DOHH2 (cell line): ENCODE data around the gene DPH7.
"Not testable (repeated sequence)": the region's sequence is repeated elsewhere in the genome, so short reads cannot be mapped to it uniquely, and the experiment has no call there.

Source experiments
- H3F3A ChIP-seq: fragments of 200-600 bp; sonication (generic), shearing (Covaris generic); 2 replicates; pipeline ENCODE4 v1.6.0; 2016; ENCODE audit warnings: antibody characterized with exemption, mild to moderate bottlenecking; ENCODE audit not compliant: control insufficient read depth, insufficient read depth
- H3K27ac ChIP-seq: fragments of 200-600 bp; sonication (generic); 2 replicates; pipeline ENCODE4 v1.5.1; 2014; ENCODE audit warnings: low read depth, mild to moderate bottlenecking, low read length, moderate library complexity
- H3K27me3 ChIP-seq: fragments of 200-600 bp; sonication (generic); 2 replicates; pipeline ENCODE4 v1.6.1; 2014; ENCODE audit warnings: mild to moderate bottlenecking, low read length, mixed read lengths; ENCODE audit not compliant: control insufficient read depth
- H3K36me3 ChIP-seq: fragments of 200-600 bp; sonication (generic); 2 replicates; pipeline ENCODE4 v1.6.1; 2014; ENCODE audit warnings: mild to moderate bottlenecking, low read length, moderate library complexity, mixed read lengths; ENCODE audit not compliant: control insufficient read depth
- H3K4me1 ChIP-seq: fragments of 200-600 bp; sonication (generic); 2 replicates; pipeline ENCODE4 v1.6.1; 2014; ENCODE audit warnings: mild to moderate bottlenecking, low read length, mixed read lengths; ENCODE audit not compliant: control insufficient read depth
- H3K4me2 ChIP-seq: fragments of 200-600 bp; sonication (generic); 2 replicates; pipeline ENCODE4 v1.6.0; 2014; ENCODE audit warnings: mild to moderate bottlenecking, low read length, moderate library complexity
- H3K4me3 ChIP-seq: fragments of 200-600 bp; sonication (generic); 2 replicates; pipeline ENCODE4 v1.5.1; 2014; ENCODE audit warnings: mild to moderate bottlenecking, low read length, mixed read lengths
- H3K79me2 ChIP-seq: fragments of 200-600 bp; sonication (generic); 2 replicates; pipeline ENCODE4 v1.6.1; 2014; ENCODE audit warnings: mild to moderate bottlenecking, low read length, mixed read lengths; ENCODE audit not compliant: control insufficient read depth
- H3K9me2 ChIP-seq: fragments of 200-600 bp; sonication (generic); replicated peaks from 2 replicates; pipeline ENCODE4 v1.6.1; 2014; ENCODE audit warnings: mild to moderate bottlenecking, low read length, mixed read lengths; ENCODE audit not compliant: control insufficient read depth
- H3K9me3 ChIP-seq: fragments of 200-600 bp; sonication (generic); 2 replicates; pipeline ENCODE4 v1.6.1; 2014; ENCODE audit warnings: antibody characterized with exemption, low read length, mixed read lengths; ENCODE audit not compliant: control insufficient read depth, insufficient read depth
- H4K20me1 ChIP-seq: fragments of 200-600 bp; sonication (generic); 2 replicates; pipeline ENCODE4 v1.6.0; 2014; ENCODE audit warnings: low read depth, mild to moderate bottlenecking, antibody characterized with exemption, low read length, moderate library complexity; ENCODE audit not compliant: control insufficient read depth, insufficient read depth
- CTCF ChIP-seq: fragments of 200-600 bp; sonication (generic); IDR thresholded peaks from one replicate; pipeline ENCODE4 v1.5.1; 2014; ENCODE audit warnings: antibody characterized with exemption, mild to moderate bottlenecking, low read depth, low read length; ENCODE audit not compliant: poor library complexity, severe bottlenecking
- EZH2phosphoT487 ChIP-seq: fragments of 200-600 bp; sonication (generic); IDR thresholded peaks from 2 replicates; pipeline ENCODE4 v1.6.1; 2017; ENCODE audit warnings: borderline replicate concordance, mild to moderate bottlenecking, antibody characterized with exemption, low read length, moderate library complexity, mixed read lengths

The DPH7 gene

GRCh38 chr9:137569609-137570203 is 9.0 kb downstream of the DPH7 start:
- Histone ChIP-seq H3F3A (peaks cover 6% of the 10 kb centered on the region), H3K4me3 (no peak overlapping the region), H3K27me3 (no peaks in the 10 kb centered on the region), H3K4me1 (peaks cover 10% of the 10 kb centered on the region), H3K4me2 (no peak overlapping the region), H3K9me3 (peaks cover 15% of the 10 kb centered on the region; the same call in 1 of the 2 replicates), H4K20me1 (no peaks in the 10 kb centered on the region), H3K27ac (no peak overlapping the region), H3K79me2 (peaks cover 35% of the 10 kb centered on the region), H3K36me3 (peaks cover 48% of the 10 kb centered on the region), H3K9me2 (no peaks in the 10 kb centered on the region)
- TF ChIP-seq CTCF, result no peak
- no peak for TF ChIP-seq EZH2phosphoT487

DNA sequence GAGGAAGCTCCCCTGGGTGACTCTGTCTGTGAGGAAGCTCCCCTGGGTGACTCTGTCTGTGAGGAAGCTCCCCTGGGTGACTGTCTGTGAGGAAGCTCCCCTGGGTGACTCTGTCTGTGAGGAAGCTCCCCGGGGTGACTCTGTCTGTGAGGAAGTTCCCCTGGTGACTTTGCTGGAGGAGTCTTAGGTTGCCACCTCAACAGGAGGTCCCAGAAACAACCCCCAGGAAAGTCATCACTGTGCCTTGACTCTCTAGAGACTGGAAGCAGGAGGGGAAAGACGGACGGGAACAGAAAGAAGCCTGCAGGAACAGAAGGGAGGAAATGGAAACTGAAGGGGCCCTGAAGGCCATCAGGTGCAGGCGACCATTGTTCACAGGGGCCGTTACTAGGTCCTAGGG is 10.3 kb downstream of the DPH7 start:
- not testable (repeated sequence) for H3K9me2 ChIP-seq, H3K4me2 ChIP-seq, H3K4me1 ChIP-seq, H3F3A ChIP-seq, H4K20me1 ChIP-seq, H3K4me3 ChIP-seq, H3K27me3 ChIP-seq
- Histone ChIP-seq H3K79me2 (peaks cover 28% of the 10 kb centered on the region), H3K27ac (peak overlapping the region; percentile 47), H3K9me3 (peaks cover 15% of the 10 kb centered on the region; the same call in 1 of the 2 replicates), H3K36me3 (peaks cover 50% of the 10 kb centered on the region)

DNA sequence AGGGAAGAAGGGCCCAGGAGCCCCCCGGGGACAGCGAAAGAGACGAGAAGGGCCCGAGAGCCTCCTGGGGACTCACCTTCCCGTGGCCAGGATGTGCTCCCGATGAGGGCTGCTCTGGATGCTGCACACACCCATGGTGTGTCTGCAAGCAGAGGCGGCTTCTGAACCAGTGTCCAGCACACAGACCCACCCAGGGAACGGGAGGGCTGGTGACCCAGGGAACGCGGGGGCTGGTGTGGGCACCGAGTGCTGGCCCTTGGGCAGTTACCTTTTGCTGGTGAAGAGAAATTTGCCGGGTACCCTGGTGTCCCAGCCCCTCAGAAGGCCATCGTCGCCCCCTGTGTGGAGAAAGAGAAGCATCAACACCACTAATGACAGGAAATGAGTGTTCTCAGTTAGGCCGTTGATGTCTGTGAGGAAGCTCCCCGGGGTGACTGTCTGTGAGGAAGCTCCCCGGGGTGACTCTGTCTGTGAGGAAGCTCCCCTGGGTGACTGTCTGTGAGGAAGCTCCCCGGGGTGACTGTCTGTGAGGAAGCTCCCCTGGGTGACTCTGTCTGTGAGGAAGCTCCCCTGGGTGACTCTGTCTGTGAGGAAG is 13.8 kb downstream of the DPH7 start:
- Histone ChIP-seq H3K27me3 (no peaks in the 10 kb centered on the region), H3K4me1 (peaks cover 5% of the 10 kb centered on the region; the same call in 1 of the 2 replicates), H3K79me2 (peaks cover 14% of the 10 kb centered on the region), H3K9me2 (no peaks in the 10 kb centered on the region), H3K4me3 (no peak overlapping the region), H4K20me1 (no peaks in the 10 kb centered on the region), H3F3A (peaks cover 6% of the 10 kb centered on the region), H3K4me2 (no peak overlapping the region), H3K36me3 (peaks cover 52% of the 10 kb centered on the region), H3K9me3 (peaks cover 10% of the 10 kb centered on the region; the same call in 1 of the 2 replicates), H3K27ac (no peak overlapping the region; the same call in 1 of the 2 replicates)
- TF ChIP-seq EZH2phosphoT487 (no peak), CTCF (no peak)

- Histone ChIP-seq H3K9me3 (peaks cover 7% of the 10 kb centered on the region; the same call in 1 of the 2 replicates), H3K4me2 (no peak overlapping the region), H3K9me2 (no peaks in the 10 kb centered on the region), H3K27ac (no peak overlapping the region), H3F3A (peaks cover 6% of the 10 kb centered on the region), H3K36me3 (peaks cover 52% of the 10 kb centered on the region), H4K20me1 (no peaks in the 10 kb centered on the region), H3K4me1 (peaks cover 5% of the 10 kb centered on the region; the same call in 1 of the 2 replicates), H3K79me2 (peaks cover 11% of the 10 kb centered on the region), H3K4me3 (no peak overlapping the region), H3K27me3 (no peaks in the 10 kb centered on the region)
- TF ChIP-seq EZH2phosphoT487, result no peak
- no peak for TF ChIP-seq CTCF
Measured at GRCh38 chr9:137564134-137564533, 14.6 kb downstream of the DPH7 start.
